ENCODE measurements around the gene CSRNP3.

Gene CSRNP3

GRCh38 chr2:165693838-165694237 is 224.3 kb downstream of the CSRNP3 start:
- no peak for DNase-seq

GRCh38 chr2:165697748-165698443 is 228.4 kb downstream of the CSRNP3 start:
- peak in 2 of 3 experiments; percentile 30 to 72 for DNase-seq

- DNase-seq, result peak; percentile 43 to 72 (median 60)
Measured at GRCh38 chr2:165698444-165698884, 229.0 kb downstream of the CSRNP3 start.

- no peak for DNase-seq
Measured at GRCh38 chr2:165699946-165700345, 230.4 kb downstream of the CSRNP3 start.

- DNase-seq, result peak in 1 of 3 experiments; percentile 0
Measured at GRCh38 chr2:165700531-165700930, 231.0 kb downstream of the CSRNP3 start.

GRCh38 chr2:165701147-165701546 is 231.6 kb downstream of the CSRNP3 start:
- DNase-seq, result no peak

- DNase-seq, result no peak
Measured at GRCh38 chr2:165706960-165707487, 237.5 kb downstream of the CSRNP3 start.

- no peak for DNase-seq
Measured at GRCh38 chr2:165716091-165716490, 246.6 kb downstream of the CSRNP3 start.

GRCh38 chr2:165718610-165719210 is 249.2 kb downstream of the CSRNP3 start:
- DNase-seq, result no peak

GRCh38 chr2:165720511-165720910 is 251.0 kb downstream of the CSRNP3 start:
- no peak for DNase-seq

- DNase-seq, result no peak
Measured at GRCh38 chr2:165725421-165725820, 255.9 kb downstream of the CSRNP3 start.
